ENCODE results near the gene DGKI.
A peak's percentile ranks its signal among the peaks of the same experiment; 100 is the strongest.
"Not testable (repeated sequence)": the region's sequence is repeated elsewhere in the genome, so short reads cannot be mapped to it uniquely, and the experiment has no call there.

The DGKI gene

DNA sequence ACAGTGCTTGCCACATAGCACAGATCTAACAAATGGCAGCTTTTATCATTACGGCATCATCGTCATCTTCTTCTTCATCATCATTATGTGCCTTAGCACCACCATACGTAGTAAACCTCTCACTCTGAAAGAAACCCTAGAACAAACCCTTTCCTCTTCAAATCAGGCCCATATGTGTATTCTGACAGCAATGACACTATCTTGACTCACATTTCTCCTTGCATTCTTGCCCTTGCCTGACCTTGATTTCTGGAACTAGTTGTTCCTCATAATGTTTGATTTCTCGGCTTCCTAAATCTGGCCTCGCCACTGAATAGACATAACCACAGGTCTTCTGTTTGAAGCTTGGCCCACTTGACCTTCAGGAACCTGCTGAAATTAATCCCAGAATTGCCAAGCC lies 115.3 kb downstream of the DGKI start:
- DNase-seq = no peak

DNA sequence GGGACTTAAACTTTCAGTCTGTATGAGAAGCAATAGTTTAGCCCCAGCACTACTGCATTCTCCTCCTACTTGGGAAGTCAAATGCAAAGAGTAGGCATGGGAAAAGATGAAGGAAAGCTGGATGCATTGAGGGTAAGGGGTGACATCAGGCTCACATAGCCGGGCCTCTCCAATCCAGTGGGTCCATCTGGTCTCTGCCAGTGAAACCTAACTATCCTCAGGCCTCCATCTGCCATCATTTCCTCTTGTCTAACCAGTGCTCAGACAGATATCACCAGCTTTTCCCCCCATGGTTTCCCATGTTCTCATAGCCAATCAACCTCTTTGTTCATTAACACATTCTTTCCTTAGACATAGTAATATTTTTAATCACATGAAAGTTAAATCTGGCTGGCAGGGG lies 118.3 kb downstream of the DGKI start:
- peak; percentile 80 for DNase-seq

DNA sequence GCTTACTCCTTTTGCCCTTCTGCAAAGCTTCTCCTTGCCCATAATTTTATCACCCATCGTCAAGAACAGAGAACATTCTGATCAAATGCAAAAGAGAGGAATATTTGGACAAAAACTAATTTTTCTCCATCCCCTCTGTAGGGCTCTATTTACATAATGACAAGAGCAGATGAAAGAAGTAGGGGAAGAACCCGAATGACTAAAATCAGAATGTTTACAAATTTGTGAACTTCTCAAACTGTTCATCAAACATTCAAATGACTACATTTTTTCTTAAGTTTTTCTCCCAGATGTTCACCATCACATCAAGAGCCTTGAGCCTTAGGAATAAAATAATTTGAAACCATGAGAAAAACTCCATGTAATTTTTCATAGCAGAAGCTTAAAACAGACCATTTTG lies 119.4 kb downstream of the DGKI start:
- no peak for DNase-seq

DNA sequence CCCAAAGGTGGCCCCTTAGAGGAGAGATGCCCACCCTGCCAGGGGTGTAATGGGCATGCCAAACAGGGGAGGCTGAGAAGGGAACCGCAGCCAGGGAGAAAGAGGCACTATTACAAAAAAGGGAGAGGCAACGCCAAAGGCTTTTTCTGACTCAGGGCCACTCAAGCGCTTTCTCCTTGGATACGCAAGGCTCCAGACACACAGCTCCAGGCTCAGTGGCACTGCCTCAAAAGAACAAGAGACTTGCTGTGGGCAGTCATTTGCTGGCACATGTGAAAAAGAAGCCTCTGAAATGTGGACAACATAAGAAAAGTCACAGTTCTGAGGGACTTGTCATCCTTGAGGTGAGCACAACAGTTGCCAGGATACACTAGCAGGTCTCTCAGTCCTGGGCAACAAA lies 128.4 kb downstream of the DGKI start:
- DNase-seq = no peak

DNA sequence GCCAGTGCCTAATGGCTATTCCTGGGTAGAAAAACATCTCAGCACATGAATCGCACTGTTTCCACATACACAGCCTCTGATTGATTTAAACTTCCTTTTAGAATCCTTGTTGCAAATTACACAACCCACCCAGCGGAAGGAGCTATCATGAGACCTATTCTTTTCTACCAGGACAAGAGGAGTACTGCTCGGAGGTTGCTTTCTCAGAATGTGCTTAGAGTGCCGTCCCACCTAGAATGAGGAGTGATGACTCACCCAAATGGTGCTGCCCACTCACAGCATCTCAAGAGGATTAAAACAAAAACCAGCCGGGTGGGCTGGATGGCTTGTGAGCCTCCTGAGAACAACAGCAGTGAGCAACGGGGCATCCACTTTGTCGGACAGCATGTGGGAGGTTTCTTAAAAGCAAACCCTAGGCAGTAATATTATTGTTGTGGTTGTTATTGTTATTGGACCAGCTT lies 128.9 kb downstream of the DGKI start:
- peak; percentile 51 for DNase-seq

DNA sequence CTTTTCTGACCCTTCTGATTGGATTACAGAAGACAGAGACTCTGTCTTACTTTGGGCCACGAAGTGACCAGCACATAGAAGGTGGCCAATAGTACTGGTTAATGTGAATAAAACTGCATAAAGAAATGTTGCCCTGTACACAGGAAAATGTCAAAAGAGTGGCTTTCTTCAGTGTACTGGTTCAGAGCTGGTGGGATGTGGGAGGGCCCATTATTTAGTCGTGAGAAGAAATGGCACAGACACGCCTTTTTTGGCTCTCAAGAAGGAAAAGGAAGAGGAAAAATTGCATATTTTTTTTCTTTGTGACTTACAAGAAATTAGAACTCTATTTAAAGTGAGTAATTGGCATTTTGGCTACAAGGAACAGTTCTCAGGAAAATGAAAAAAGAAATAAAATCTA lies 129.7 kb downstream of the DGKI start:
- DNase-seq = no peak

DNA sequence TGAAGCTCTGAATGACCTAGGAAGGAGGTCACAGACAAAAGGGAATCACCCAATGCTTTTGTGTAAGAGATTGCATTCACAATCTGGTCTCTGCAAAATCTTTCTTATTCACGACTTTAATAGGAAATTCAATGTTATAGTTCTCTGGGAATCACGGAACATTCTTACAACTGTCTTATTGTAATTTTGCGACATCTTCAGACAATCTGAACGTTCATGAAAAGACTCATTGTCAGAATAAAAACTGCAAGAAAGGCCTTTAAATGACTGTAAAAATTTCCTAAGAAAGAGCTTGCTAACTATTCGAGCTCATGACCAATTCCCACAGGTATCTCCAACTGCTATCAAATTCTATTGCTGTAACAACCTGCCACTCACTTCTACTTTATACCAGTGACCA lies 130.7 kb downstream of the DGKI start:
- no peak for DNase-seq

DNA sequence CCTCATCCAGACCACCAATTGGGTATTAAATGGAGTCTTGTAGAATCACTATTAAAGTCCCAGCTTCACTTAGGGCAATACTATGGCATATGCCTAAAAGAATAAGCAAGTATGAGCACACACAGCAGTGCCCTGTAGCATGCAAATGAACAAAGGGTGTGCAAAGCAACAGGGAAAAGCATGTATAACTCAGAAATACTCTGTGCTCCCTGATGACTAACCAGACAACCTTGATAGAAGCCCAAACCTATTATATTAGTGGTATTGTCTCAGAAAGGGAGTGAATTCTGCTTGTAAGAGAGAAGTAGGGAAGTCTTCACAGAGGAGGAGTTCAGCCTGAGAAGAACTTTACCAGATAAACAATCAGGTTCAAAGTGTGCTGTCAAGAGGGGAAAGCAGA lies 131.2 kb downstream of the DGKI start:
- no peak for DNase-seq

DNA sequence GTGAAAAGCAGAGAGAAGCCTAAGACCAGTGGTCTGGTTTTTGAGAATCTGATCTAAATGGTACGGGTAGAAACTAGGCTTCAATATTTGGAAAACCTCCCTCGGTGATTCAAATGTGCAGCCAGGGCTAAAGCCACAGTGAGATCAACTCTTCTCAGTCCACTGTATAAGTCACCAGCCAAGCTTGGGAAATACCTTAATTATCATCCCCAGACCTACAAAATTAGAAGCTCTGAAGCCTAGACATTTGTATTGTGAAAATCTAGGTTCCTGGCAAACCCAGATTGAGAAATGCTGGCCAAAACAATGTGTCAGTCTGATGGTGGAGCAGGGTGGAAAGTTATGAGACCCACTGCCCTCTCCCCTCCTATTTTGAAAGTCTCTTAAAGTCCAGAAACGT lies 131.7 kb downstream of the DGKI start:
- DNase-seq = no peak

DNA sequence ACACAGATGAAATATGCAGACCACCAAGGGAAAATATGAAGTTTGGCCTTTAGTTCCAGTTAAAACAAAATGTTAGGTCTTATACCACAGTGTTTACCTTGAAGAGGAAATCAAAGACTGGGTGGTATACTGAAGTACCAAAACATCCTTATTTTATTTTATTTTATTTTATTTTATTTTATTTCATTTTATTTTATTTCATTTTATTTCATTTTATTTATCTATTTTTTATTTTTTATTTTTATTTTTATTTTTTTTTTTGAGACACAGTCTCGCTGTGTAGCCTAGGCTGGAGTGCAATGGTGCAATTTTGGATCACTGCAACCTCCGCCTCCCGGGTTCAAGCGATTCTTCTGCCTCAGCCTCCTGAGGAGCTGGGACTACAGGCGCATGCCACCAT lies 140.4 kb downstream of the DGKI start:
- not testable (repeated sequence) for DNase-seq

DNA sequence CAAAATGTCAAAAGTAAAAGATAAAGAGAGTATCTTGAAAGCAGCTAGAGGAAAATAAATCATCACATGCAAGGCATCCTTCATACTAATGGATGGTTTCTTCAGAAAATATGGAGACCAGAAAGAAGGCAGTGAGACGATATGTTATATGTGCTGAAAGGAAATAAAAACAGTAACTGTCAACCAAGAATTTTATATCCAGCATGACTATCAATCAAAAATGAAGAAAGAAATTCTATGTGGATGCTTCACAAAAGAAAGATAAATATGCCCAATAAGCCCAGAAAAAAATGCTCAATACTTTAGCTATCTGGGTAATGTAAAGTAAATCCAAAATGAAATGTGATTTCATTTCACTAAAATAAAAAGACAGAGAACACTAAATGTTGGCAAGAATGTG lies 142.1 kb downstream of the DGKI start:
- DNase-seq = no peak

DNA sequence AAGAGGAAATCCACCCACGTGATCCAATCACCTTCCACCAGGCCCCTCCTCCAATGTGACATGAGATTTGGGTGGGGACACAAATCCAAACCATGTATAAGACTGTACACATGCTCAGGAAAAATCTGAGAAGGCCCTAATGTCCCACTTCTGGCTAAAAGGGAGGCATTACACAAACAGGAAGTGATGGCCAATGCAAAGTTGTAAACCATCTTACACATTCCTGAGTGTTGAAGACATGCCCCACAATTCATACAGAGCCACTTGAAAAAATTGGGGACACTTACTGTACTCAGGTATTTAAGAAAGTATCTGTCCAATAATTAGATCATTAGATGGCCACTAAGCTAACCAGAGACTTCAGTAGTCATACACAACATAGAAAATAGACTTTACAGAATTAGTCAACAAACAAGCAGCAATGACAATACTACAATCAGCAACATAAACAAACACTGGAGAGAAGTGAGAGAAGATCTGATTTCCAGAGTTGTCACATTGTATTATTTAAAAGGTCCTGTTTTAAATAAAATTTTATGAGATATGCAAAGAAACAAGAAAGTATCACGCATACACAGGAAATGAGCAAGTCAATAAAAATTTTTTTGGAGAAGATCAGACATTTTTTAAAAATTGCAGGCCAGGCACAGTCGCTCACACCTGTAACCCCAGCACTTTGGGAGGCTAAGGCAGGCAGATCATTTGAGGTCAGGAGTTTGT lies 143.3 kb downstream of the DGKI start:
- DNase-seq = no peak

DNA sequence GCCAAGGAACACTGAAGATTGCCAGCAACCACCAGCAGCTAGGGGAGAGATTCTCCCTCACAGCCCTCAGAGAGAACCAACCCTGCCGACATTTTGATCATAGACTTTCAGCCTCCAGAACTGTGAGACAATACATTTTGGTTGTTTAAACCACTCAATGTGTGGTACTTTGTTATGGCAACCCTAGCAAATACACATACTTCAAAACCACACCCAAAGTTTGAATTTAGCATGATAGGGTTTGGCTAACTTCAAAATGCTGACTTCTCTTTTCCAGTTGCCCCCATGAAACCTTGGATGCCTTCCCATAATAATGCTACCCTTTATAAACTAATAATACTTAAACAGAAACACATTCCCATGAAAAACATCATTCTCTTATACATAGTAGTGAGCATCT lies 149.8 kb downstream of the DGKI start:
- no peak for DNase-seq

DNA sequence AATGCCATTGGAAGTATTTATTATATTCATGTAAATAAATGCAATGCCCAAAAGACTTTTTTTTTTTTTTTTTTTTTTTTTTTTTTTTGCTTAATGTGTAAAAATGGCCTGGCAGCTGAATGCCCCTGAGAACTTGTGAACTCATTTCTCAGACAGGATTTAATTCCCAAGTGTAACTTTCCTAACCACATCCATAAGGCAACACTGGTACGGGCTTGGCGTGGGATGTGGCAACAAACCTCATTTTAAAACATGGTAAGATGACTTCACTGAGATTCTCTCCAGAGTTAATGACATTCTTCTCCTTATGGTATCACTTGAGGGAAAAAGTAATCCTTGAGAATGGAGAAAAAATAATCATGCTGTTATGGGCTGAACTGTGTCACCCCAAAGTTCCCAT lies 150.4 kb downstream of the DGKI start:
- DNase-seq = no peak

DNA sequence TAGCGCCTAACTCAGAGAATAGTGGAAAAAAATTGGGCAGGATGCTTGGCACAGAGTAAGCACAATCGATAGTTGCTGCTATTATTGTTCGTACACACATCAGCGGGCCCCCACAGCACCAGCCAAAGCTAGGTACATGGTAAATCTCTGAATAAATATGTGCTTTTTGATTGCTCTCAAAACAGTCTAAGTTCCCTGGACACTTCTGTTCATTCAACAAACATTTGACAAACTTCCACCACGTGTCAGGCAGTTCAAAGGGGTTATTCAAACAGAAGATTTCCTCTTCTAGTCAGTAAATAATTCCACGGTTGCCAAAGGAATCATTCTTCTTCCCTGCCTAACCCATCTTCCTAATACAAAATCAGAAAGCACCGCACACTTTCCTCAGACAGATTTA lies 150.8 kb downstream of the DGKI start:
- DNase-seq = no peak

DNA sequence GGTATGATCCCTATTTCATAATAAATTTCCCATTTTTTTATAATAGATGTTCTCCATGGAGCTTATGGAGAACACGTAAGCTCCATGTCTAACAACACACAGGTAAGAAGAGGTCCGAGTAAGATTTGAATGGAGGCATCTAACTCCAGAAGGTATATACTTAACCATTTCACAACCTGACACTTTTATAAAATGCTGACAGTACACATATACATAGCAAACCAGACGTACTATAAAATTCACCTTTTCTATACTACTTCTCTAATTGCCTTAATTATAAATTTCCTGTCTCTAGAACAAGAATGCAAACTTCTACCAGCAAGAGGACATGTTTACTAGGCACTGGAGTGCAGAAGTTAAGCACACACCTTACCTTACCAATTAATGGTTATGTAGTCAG lies 151.3 kb downstream of the DGKI start:
- DNase-seq = no peak

DNA sequence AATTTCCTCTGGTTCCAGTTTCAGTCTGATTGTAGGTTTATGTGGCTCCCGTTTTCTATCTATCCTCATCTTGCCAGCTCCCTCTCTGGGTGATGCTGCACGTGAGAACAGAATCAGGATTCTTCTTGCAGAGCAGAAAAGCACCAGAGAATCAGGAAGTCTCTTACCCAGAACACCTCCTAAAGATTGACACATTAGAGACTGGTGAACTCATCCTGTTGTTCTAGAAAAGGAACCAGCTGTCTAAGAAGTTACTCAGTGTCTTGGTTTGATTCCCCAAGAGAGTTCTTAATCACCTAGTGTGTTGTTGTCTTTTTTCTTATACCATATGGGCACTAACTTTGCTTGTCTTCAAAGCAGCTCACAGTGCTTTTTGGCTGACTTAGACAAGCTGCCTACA lies 152.4 kb downstream of the DGKI start:
- DNase-seq = peak; percentile 51

DNA sequence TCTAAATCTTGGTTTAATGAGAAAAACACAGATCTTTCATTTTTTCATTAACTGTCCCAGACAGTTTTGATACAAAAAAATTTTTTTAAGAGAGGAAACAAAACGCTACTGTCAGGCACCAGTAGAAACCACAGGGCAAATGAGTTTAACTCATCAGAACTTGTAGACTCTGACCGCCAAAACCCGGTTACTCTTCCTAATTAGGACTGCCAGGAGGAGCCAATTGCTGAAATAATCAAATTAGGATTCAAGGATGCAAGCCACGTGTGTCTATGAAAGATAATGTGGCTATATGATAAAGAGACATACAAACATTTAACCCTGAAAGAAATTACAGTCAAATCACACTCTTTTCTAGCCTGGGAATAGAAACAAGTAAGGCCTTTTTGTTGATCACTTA lies 154.4 kb downstream of the DGKI start:
- no peak for DNase-seq

DNA sequence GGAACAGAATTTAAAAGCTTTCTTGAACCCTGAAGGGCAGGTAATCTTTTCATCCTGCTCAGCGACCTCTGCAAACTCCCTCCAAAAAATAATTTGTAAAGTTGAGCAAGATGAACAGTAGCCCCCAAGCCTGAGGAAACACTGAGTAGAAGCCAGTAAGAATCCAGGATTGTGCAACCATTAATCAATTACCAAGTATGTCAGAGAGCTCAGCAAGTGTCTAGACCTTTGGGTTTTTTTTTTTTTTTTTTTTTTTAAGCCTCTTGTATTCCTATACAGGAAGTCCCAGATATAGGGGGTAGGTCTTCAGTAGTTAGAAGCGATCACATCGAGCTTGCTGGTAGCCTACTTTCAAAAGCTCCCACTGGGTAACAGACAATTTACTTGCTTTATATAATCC lies 155.2 kb downstream of the DGKI start:
- no peak for DNase-seq

DNA sequence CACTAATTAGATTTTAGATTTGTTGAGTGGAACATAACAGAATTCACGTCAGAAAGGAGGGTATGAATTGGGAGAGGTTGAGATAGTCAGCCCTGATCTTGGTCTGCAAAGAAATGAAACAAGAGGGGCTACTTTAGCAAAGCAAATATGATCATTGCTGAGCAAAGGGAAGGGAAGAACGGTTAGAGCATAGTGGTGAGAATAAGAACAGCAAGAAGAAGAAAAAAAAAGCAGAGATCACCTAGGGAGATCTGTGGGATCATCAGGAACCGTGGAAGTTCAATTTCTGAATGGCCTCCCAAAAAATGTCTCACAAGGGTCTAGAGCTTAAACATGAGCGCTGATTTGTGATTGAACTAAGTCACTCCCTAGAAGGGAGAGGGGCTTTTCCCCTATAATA lies 156.1 kb downstream of the DGKI start:
- no peak for DNase-seq

DNA sequence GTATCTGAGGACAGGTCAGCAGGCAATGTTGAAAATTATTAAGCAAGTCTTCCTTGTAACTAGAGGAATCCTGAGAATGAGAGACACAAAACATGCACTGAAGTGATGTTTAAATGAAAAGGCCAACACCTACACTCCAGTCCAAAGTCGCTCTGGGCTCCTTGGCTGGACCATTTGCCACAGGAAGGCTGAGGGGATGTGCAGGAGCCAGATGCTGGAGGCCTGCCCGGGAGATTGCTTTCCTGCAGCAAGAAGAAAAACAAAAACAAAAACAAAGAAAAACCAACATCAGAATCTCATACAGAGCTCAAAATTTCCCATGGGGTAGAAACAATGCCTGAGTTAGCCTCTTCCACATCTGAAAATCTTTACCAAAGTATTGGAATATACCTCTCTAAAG lies 157.0 kb downstream of the DGKI start:
- DNase-seq = no peak

DNA sequence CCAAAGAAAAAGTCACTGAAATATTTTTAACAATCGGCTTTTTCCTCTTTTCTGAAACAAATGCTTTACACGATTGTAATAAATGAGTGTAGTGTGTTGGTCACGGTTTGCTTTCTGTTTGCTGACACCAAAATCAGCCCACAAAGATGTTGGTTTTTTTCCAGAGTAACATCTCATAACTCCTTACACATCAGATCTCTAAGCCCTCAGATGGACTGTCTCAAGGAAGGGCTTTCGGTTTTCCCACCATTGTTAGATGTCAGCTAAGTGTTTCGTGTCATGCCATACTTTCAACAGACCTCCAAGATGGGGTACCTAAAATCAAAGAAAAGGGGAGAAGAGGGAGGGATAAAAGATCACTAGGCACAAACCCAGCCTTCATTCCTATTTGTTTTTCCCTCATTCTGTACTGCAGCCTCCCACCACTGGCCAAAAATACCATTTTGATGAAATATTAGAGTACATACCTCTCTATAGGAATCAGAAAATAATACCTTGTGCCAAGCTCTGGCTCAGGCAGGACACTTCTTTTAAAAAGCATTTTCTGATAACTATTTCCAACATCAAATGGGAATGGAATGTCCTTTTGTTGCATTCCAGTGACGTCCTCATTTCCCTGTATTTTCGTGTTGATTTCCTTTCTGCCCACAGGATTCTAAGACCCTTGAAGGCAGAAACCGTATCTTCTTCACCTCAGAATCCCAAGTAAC lies 159.1 kb downstream of the DGKI start:
- no peak for DNase-seq

DNA sequence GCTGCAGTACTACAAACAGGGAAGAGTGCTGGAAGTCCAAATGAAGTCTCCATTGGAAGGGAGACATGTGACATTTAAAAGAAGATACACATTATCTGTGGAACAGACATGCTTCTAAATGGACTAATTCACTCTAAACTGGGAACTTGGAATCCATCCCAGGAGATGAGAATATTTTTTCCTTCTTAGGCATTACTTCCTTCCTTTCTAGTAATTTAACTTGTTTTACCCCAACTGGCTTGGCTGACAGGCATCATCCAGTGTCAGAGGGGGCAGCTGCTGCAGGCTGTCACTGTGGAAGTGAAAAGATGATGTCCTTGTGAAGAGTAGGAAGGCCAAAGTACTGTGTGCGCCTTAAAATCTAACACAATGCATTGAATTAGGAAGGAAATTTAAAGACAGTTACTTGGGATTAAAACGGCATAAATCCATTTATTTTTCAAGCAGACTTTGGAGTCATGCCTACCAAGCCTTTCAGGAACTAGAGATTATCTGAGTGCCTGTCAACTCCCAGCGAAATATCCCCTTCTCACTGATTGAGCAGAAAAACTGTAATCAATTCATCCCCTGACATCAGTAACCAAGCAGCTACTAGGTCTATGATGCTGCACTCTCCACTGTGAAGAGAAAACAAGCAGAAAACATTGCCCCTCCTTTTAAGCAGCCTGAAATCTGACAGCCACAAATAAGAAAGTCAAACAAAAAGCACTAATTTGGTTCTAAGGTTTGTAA lies 161.2 kb downstream of the DGKI start:
- DNase-seq = no peak

DNA sequence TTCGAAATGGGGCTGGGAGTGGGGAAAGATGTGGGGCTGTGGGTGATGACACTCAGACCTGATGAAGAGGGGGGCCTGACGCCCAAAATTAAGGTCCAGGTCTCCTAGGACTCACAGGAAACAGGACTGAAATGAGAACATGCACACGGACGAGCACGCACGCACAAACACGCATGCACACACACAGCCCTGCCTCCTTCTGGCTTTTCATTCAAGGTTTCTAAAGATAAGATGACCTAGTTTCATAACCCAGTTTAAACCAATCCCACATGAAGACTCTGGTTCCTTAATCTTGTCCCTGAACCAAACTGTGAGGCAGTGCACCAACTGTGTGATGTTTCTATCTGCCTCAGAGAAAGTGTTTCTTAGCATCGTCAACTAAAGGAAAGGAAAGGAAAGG lies 162.0 kb downstream of the DGKI start:
- DNase-seq = no peak

Measured in NCI-H524 treated with DMSO at 0.1 percent for 48 hours (cell line).